GF-D8 (cell line): ENCODE data around the gene RASAL3.
"Not testable (repeated sequence)": the region's sequence is repeated elsewhere in the genome, so short reads cannot be mapped to it uniquely, and the experiment has no call there.

Experiments used
- DNase-seq: peaks from one replicate; lab custom pipeline; 2025; lab: John Stamatoyannopoulos, UW

The RASAL3 gene

DNA sequence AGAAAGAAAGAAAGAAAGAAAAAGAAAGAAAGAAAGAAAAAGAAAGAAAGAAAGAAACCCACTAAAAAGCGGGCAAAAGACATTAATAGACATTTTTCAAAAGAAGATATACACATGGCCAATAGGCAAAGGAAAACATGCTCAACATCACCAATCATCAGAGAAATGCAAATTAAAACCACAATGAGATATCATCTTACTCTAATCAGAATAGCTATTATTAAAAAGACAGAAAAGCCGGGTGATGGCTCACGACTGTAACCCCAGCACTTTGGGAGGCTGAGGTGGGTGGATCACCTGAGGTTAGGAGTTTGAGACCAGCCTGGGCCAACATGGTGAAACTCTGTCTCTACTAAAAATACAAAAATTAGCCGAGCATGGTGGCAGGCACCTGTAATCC, 9.5 kb upstream of the RASAL3 start:
- not testable (repeated sequence) for DNase-seq

DNA sequence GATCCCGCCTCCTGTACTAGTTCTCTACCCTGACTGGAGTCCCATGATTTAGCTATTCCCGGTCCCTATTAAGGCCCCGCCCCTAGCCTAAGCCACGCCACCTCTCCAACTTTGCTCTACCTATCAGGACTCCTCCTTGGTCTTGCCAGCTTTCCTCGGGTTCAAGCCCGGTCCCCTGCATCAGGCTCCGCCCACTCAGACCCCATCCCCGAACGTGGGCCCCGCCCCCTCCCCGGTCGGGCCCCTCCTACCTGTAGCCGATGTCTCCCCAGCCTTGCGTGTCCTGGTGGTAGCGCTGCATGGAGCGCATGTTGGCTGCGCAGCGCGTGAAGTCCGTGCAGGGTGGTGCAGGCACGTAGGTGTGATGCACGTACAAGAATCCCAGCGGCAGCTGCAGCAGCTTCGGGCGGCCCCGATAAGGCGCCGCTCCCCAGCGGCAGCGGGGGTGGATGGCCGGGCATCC, 7.3 kb upstream of the RASAL3 start:
- DNase-seq, result no peak

DNA sequence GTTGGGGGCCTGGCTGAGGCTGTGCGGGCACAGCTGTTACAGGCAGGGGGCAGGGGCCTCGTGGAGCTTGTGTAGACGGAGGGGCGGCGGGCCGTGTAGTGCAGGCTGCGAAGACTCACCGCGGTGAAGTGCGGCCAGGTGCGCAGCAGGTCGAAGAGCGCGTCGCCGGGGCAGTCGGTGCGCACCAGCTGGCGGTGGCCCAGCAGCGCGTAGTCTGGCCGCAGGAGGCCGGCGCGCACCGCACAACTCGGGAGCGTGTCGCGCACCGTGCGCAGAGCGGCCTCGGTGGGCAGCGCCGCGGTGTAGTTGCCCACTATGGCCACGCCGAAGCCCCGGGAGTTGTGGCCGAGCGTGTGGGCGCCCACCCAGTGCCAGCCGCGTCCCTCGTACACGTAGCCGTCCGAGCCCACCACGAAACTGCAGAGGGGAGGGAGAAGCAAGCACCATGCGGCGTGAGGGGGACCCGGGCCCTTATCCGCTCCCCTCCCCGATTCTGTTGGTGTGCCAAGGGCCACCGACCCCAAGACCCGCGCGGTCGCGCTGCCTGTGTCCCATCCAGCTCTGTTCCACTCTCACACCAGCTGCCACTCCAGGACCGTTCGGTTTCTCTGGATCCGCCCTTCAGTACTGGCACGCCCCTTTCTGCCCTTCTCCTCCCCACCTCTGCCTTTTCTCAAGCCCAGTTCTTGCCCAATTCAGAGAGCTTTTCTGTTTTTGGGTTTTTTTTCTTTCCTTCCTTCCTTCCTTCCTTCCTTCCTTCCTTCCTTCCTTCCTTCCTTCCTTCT, 5.4 kb upstream of the RASAL3 start:
- no peak for DNase-seq

DNA sequence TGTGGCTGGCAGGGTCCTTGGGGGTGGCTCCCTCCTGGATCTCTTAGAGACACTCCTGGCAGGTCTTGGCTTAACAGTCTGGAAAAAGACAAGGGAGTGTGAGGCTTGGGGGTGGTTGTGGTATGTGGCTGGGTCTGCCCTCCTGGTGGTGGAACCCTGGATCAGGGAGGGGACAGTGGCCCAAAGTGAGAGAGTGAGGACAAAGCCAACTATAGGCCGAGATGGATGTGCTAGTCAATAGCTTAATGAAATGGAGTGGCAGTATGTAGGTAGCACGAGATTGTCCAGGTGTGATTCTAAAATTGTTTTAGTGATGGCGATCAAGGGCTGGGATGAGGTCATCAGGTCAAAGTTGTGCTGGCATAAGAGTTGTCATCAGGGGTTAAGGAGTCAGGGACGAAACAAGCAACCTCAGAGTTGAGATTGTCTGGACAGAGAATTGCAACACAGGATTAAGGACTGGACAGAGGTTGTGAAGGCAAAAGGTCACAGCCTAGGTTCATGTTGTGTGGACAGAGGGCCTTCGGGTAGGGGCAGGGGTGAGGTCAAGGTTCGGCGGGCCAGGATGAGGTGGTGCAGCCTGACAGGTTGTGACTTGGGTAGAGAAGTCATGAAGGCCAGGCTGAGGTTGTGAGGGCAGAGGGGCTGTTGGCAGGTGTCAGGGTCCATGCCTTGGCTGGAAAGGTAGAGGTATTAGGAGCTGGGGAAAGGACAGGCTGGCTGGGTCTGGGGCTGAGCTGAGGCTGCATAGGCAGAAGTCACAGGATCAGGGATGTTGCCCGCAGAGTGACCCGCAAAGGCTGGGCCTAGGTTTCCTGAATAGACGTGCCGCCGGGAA, 4.5 kb upstream of the RASAL3 start:
- DNase-seq, result no peak

DNA sequence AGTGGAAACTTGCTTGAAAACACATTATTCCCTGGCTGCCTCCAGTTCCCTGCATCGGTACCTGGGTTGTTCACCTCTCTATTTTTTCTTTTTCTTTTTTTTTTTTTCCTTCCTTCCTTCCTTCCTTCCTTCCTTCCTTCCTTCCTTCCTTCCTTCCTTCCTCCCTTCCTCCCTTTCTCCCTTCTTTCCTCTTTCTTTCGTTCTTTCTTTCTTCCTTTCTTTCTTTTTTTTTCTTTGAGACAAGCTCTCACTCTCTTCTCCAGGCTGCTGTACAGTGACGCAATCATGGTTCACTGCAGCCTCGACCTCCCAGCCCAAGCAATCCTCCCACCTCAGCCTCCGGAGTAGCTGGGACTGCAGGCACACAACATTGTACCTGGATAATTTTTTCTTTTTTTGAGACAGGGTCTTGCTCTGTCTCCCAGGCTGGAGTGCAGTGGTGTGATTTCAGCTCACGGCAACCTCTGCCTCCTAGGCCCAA, 3.4 kb upstream of the RASAL3 start:
- no peak for DNase-seq

DNA sequence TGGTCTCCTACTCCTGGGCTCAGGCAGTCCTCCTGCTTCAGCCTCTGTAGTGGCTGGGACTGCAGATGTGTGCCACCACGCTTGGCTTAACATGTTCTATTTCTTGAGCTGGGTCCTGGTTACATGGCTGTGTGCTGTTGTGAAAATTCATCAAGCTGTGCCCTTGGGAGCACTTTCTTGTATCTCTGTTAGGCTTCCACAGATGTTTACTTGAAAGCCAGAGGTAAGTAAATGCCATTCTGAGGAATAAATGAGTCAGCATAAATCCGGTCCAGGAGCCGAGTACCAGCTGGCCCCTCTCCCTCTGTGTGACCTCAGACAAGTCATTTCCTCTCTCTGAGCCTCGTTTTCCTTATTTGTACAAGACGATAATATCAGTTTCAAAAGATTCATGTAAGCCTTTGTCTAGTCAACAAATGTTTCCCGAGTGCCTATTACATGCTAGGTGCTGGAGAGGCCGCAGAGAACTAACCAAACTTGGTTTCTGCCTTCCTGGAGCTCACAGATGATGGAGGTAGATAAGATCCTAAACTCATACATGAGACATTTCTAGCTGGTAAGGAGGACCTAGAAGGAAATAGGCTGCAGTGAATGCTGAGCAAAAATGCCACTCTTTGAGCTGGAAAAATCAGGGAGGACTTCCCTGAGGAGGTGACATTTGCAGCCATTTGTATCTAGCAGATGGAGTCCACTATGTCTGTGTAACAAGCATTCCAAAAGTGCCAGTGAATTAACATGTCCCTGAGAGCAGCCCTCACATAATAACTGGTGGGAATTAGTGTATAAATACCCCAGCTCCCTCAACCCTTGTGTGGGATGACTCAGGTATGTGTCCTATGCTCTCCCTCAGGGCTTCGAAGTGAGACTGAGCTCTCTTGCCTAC, 2.7 kb upstream of the RASAL3 start:
- peak; percentile 94 for DNase-seq

DNA sequence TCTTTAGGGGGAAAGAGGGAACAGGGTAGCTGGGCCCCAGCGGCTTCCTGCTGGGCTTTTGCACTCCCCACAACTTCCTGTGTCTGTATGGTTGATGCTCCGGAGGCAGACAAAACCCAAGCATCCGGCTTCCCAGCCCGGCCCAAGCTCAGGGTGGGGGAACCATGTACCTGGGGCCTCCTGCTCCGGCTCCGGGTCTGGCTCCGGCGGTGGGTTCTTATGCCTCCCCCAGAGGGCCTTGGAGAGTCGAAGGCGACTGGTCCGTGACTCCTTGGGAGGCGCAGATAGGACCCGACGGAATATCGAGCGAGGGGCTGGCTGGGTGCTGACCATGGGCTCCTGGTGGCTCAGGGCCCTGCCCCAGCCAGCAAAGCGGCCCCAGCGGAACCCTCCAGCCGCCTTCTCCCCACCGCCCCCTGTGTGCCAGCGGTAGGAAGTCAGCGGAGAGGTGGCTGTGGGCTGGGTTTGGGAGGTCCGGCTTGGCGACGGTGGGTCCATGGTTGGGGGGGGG, 428 bp downstream of the RASAL3 start:
- DNase-seq, result peak; percentile 80

DNA sequence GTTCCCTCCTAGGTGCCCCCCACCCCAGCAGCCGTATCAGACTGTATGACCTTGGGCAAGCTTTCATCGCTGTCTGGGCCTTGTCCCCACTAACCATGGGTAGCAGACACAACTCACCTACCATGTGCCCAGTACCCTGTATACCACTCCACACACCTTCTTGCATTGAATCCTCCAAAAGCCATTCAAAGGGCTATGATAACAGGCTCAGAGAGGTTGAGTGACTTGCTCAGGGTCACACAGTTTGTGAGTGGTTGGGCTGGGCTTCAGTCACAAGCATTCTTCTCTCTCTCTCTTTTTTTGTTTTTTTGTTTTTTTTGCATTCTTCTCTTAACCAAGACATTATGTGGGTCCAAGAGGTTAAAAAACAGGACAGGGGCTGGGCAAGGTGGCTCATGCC, 2.6 kb downstream of the RASAL3 start:
- no peak for DNase-seq

DNA sequence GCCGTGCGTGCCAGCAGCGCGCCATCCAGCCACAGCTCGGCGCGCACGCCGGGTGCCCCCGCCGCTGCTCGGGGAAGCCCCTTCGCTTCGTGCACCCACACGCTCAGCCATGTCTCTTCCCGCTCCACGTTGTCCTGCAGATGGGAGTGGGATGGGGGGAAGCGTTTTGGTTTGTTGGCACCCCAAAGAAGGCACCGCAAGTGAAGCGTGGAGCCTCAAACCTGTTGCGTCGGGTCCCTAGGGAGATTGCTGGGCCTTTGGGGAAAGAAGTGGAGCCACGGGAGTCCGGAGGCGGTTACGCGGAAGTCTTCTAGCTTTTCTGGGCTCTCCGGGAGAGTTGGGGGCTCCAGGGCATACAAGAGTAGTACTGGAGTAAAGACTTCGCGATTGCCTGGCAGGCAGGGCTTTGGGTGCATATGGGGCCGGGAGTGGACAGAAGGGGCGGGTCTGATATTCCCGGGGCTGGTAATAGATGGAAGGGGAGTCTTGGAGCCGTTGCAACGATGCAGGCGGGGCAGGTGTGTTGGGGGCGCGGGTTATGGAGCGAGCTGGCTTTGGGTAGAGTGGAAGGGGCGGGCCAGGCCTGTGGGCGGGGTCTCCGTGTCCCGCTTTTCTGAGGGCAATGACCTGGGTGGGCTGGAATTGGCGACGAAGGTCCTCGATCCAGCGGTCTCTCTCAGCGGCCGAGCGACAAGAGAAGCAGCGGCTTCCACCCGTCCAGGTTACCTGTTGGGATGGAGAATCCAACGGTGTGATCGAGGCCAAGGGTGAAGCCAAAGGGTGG, 6.5 kb downstream of the RASAL3 start:
- no peak for DNase-seq

DNA sequence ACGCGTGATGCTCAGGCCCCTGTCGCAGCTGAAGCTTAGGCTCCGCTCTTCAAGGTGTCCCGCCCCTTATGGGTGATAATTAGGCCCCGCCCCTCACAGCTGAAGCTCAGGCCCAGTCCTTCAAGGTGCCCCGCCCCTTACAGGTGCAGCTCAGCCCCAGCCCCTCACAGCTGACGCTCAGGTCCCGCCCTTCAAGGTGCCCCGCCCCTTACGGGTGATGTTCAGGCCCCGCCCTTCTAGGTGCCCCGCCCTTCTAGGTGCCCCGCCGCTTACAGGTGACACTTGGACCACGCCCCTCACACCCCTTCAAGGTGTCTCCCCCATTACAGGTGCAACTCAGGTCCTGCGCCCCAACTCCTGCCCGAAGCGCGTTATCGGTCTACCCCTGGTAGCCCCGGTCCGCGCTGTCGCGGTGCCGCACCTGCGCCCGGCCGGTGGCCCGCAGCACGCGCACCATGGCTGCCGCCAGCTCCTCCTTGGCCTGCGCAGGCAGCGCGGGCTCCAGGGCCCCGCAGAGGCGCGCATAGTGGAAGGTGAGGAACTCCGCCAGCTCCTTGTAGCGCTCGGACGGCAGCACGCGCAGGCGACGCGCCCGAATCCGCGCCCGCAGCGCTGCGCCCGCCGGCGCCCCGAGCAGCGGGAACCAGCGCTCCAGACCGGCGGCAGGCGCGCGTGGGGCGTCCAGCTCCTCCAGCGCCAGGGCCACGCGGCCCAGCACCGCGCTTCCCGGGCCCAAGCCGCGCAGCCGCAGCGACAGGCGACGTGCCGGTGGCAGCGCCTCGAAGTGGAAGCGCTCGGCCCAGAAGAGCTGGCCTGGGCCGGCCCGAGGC, 7.3 kb downstream of the RASAL3 start:
- DNase-seq, result no peak

DNA sequence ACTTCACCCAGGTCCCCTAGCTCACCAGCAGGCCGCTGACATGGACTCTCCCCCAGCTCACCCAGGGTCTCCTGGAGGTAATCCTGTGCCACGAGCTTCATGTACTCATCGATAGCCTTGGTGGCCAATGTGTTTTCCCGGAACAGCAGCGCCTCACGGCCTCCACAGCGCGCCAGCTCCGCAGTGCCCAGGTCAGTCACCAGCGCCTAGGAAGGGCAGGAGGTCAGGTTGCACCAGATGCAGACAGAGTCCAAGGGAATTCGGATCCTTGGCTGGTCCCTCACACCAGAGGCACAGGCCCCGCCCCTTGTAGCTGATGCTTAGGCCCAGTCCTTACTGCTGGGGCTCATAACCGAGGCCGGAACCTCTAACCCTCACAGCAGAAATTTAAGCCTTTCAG, 7.9 kb downstream of the RASAL3 start:
- DNase-seq, result no peak

DNA sequence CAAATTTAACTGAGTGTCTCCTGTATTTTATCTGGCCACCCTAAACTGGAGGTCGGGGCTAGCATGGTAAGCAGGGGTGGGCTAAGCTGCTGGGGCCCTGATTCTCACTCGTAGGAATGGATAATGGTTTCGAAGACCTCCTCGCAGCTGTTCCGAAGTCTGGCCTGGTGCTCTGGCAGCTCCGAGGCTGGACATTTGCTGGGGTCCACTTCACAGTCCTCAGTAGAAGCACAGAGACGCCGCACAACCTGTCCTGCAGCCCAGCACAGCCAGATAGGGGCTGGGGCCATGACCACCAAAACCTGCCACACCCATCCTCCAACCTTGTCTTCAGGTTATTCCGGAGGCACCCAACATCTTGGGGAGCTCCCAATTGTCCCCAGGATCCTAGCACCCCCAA, 8.3 kb downstream of the RASAL3 start:
- no peak for DNase-seq

DNA sequence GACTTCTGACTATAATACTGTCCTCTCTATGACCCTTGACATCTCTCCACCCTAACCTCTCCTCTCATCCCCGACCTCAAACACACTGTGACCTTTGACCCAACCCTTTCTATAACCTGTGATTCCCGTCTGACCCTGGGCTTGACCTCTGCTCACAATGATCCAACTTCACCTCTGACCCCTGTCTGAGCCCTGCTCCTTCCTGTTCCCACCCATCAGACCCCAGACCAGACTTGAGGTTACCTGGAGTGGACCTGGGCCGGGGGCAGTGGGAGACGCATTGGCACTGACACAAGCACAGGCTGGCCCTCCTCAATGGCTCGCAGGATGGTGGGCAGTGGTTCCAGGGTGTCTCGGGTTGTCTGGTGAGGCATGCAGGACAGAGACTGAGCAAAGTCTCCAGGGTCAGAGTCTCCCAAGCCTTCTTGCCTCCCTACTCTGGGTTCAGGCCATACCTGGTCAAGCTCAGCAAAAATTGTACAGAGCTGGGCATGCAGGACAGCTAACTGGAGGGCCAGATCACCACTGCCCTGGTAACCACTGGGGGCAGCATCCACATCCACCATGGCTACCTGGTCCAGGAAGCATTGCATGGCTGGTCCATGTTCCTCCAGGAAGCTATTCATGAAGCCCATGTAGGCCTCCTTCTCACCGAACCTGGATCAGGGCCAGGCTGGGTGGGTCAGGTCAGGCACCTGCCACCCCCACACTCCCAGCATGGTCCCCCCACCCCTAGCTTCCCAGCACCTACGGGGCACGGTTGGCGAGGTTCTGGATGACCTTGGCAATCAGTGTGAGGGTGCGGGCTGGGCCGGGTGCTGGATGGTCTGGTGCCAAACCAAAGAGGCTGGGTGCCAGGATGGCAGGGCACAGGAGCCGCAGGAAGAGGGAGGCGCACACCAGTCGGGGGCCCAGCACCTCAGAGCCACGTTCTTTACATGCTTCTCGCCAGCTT, 10.2 kb downstream of the RASAL3 start:
- no peak for DNase-seq

DNA sequence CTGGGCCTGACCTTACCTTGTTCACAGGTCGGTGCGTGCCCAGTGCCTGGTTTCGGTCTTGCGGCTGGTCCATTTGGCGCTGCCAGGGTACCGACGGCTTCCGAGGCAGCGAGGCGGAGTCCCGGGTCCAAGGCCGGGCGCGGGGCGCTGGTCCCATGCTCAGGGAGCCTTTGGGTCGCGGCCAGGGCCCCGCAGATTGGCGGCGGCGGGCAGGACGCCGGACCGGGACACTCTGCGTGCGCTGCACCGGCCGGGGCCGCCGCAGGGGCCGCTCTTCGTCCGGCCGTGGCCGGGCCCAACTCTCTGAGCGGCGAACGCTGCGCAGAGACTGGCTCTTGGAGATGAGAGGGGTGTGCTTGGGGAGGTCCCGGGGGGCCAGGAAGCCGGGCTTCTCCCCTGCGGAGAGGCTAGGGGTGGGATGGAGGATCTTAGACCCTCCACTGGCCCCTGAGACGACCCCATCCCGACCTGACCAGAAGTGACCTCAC, 11.2 kb downstream of the RASAL3 start:
- no peak for DNase-seq

DNA sequence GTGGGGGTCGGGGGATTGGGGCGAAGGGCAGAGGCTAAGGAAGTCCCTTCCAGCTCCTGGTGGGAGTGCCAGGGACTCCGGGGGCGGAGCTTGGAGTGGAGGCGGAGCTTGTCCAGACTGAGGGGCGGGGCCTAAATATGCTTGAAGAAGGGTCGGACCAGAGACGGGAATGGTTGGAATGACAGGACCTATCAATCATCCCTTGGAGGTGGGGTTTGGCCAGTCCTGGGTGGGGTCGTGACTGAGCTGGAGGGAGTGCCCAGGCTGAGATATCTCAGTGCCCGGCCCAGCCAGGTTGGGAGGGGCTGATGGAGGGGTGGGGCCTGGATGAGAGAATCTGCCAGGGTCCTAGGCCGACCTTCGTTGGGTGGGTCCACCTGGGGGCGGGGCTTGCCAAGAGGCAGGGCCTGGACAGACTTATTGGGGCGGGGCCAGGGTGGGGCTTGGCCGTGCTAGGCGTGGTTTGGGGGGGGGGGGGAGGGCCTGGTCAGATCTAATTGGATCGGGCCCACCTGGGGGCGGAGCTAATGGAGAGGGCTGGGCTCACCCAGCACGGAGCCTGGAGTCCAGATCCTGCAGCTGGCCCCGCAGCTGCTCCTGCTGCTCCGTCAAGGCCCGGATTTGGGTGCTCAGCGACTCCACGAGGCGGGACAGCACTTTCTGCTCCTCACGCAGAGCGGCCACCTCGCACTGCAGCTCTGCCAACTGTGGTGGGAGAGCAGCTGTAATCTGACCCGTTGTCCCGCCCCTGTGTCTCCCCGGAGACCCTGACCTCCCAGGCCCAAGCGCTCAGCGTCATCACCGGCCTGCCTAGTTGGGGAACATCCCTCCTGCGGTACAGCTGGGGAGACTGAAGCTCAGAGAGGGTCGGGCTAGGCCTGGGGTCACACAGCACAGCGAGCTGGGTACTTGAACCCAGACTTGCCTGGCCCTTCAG, 12.0 kb downstream of the RASAL3 start:
- no peak for DNase-seq

DNA sequence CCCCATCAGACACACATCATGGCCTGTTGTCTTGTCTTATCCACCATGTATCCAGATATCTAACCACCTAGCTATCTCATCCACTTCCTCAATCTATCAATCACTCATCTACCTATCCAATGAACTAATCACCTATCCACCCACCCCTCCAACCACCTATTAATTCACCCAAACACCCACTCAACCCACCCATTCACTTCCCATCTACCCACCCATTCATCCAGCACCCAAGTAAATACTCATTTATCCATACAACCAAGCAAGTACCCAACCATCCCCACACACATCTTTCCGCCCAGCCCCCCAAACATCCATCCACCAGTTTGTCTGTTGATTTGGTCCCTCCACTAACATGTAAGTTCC, 13.8 kb downstream of the RASAL3 start:
- no peak for DNase-seq

DNA sequence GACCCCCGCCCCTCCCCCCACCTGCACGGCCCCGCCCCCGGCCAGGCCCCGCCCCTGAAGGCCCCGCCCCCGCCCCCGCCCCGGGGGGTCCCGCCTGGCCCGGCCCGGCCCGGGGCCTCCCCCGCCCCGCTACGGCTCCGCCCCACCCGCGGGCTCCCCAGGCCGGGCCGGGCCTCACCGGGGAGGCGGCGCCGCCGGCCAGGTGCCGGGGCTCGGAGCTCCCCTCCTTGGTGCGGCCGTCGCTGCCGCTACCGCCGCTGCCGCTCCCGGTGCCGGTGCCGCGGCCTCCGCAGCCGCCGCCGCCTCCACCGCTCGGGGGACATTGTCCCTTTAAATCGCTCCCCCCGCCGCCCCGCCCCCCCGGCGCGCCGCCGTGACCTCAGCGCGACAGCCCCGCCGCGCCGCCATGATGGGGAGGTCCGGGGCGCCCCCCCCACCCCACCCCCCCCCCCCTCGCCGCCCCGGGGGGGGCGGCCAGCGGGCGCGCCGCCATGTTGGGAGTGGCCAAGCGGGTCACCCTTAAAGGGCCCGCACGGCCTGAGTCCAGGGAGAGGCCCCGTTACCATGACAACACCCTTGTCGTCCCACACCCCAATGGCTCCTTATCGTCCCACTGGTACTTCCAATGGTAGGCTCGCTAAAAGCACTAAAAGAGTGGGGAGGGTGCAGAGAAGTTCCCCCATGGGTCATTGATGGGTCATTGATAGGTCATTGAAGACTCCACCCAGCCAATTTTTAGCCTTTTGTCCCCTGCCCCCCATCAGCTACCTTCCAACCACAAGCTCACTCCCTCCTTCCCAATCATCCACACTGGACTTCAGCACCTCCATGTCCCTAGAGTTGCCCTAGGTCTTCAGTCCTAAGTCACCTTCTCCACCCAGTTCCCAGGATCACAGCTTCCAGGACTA, 14.5 kb downstream of the RASAL3 start, which contains the start of gene WIZ:
WIZ (minus strand) TSS at position 337 of the 908 bp plus-strand sequence. CDS start 1,649 bp downstream, outside the sequence.
- DNase-seq, result no peak
